Measurements from ENCODE around the gene MAP3K20.
"Not testable (repeated sequence)": the region's sequence is repeated elsewhere in the genome, so short reads cannot be mapped to it uniquely, and the experiment has no call there.

The MAP3K20 gene

DNA sequence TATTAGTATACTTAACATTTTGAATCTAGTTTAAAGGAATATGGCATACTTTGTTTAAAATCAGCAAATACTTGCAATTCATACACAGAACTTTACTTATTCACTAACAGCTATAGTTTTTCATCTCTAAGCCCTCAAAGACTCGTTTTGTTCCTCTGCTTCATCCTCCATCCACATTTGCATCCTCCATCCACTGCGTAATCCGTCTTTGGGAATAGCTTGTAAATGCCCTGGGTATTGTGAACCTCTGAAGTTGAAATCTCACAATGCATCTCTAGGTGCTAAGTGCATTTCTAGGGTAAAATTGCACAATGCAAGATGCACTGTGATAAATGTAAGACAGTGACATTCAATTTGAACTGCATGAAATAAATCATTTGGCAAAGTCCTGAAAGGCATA, 163.2 kb downstream of the MAP3K20 start:
- ATAC-seq = no peak
- peaks cover 3% of the 10 kb centered on the region for H3K4me1 Mint-ChIP-seq
- no peak overlapping the region for H3K4me3 Mint-ChIP-seq
- no peaks in the 10 kb centered on the region for H3K27me3 Mint-ChIP-seq
- no peak for DNase-seq
- no peaks in the 10 kb centered on the region for H3K9me3 Mint-ChIP-seq
- no peak overlapping the region for H3K27ac Mint-ChIP-seq
- no peaks in the 10 kb centered on the region for H3K36me3 Mint-ChIP-seq (ENCODE audit: low read depth)

DNA sequence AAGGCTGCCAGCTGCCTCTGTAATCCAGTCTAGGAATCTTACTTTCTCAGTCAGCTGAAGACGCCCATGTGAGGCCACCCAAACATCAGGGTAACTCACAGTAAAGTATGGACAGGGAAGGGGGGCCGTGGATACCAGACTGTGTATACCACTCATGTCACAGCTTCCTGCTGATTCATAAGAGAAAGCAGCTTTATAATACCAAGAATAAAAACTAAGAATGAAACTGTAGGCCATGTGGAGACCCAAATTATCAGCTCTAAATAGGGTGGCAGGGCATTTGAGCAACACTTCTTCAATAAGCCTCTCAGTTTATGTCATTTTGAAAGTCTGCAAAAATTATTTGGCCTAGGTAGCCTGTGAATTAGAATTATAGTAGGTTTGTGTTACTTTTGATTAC, 164.0 kb downstream of the MAP3K20 start:
- DNase-seq (peak; percentile 4), ATAC-seq (peak; percentile 94)
- no peaks in the 10 kb centered on the region for H3K27me3 Mint-ChIP-seq
- H3K27ac Mint-ChIP-seq = no peak overlapping the region
- H3K36me3 Mint-ChIP-seq (ENCODE audit: low read depth) = no peaks in the 10 kb centered on the region
- H3K4me3 Mint-ChIP-seq = no peak overlapping the region
- H3K9me3 Mint-ChIP-seq = no peaks in the 10 kb centered on the region
- H3K4me1 Mint-ChIP-seq = peaks cover 3% of the 10 kb centered on the region

DNA sequence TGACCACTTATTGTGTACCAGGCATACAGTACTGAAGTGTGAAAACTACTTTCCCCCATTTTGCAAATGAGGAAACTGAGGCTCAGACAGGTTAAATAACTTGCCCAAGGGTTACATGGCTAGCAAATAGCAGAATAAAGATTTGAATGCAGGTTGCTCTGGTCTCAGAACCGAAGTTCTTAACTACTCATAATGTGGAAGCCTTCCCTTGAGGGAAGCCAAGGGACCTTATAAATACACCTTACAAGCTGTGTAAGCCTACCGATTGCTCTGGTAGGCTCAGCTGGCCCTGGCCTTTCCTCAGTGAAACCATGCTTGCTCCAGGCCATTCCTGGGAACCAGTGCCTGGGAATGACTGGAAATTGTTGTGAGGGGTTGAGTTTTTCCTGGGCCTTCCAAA, 164.4 kb downstream of the MAP3K20 start:
- no peak for ATAC-seq
- Mint-ChIP-seq H3K4me3 (no peak overlapping the region), H3K27me3 (no peaks in the 10 kb centered on the region), H3K4me1 (peaks cover 3% of the 10 kb centered on the region), H3K36me3 (ENCODE audit: low read depth) (no peaks in the 10 kb centered on the region), H3K27ac (no peak overlapping the region), H3K9me3 (no peaks in the 10 kb centered on the region)
- no peak for DNase-seq

DNA sequence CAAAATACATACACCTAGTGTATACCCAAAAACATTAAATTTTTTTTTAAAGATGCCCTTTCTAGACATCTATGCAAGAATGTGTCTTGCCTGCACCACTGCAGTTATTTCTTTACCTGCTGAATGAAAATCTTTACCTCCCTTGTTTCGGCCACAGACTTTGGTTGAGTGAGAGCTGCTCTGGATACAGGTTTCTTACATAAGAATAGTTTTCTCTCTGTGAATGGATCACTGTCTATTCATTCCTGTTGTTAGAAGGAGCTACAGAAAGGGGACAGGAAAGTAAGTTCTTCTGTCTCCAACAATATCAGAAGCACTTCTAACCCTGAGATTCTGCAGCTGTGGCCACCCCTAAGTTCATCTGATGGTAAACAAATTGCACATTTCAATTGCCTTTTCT, 166.0 kb downstream of the MAP3K20 start:
- ATAC-seq = no peak
- no peaks in the 10 kb centered on the region for H3K9me3 Mint-ChIP-seq

DNA sequence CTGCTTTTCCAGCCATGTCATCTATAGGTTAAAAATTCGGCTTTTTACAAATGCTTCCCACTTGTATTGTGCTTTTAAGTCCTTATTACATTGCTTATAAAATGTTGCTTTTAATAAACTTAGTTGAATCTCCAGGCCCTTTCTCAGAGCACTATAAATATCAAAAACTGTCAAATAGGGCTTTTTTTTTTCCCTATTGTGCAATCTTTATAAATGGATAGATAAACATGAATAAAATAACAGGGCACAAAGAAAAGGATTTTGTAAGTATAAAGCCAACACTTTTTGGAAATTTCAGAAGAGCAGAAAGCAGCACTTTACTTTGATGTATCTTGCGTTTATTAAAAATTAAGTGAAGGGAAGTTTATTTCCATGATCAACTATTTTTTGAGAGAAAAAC, 171.5 kb downstream of the MAP3K20 start:
- Mint-ChIP-seq H3K4me1 (no peaks in the 10 kb centered on the region), H3K27me3 (no peaks in the 10 kb centered on the region), H3K27ac (no peak overlapping the region), H3K4me3 (no peak overlapping the region), H3K36me3 (ENCODE audit: low read depth) (no peaks in the 10 kb centered on the region), H3K9me3 (no peaks in the 10 kb centered on the region)
- ATAC-seq (no peak), DNase-seq (no peak)

More for the DNA sequence above, 166.0 kb downstream of the MAP3K20 start:
- Mint-ChIP-seq H3K36me3 (ENCODE audit: low read depth) (no peaks in the 10 kb centered on the region), H3K27me3 (no peaks in the 10 kb centered on the region), H3K4me1 (peaks cover 3% of the 10 kb centered on the region), H3K27ac (no peak overlapping the region), H3K4me3 (no peak overlapping the region)
- DNase-seq = no peak

- Mint-ChIP-seq H3K36me3 (ENCODE audit: low read depth) (no peaks in the 10 kb centered on the region), H3K4me1 (no peaks in the 10 kb centered on the region), H3K27me3 (peaks cover 9% of the 10 kb centered on the region), H3K4me3 (no peak overlapping the region), H3K9me3 (no peaks in the 10 kb centered on the region), H3K27ac (no peak overlapping the region)
- no peak for ATAC-seq
- DNase-seq = no peak
Observed at GRCh38 chr2:173248381-173248780, 172.7 kb downstream of the MAP3K20 start.

- H3K36me3 Mint-ChIP-seq (ENCODE audit: low read depth) = no peaks in the 10 kb centered on the region
- H3K27me3 Mint-ChIP-seq = peaks cover 9% of the 10 kb centered on the region
Observed at GRCh38 chr2:173249661-173250641, 174.3 kb downstream of the MAP3K20 start.

DNA sequence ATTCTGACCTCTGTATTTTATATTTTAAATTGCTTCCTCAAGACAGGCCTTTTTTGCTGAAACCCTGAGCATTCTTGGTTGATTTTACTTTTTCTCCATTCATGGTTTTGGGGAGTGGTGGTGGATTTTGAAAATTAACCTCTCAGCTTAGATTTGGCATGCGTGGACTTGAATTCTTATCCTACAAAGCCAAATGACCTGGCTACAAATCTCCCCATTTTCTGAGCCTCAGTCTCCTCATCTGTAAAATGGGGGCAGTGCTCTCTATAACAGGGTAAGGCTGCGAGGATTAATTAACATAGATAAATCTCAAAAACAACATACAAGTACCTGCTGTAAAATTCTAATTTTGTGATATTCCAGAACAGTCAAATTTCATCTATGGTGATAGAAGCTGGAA, 175.6 kb downstream of the MAP3K20 start:
- ATAC-seq (no peak), DNase-seq (no peak)
- Mint-ChIP-seq H3K4me3 (no peak overlapping the region), H3K27ac (no peak overlapping the region), H3K9me3 (no peaks in the 10 kb centered on the region), H3K27me3 (peaks cover 9% of the 10 kb centered on the region), H3K36me3 (ENCODE audit: low read depth) (no peaks in the 10 kb centered on the region), H3K4me1 (no peaks in the 10 kb centered on the region)

More at GRCh38 chr2:173249661-173250641, 174.3 kb downstream of the MAP3K20 start:
- Mint-ChIP-seq H3K4me3 (no peak overlapping the region), H3K27ac (no peak overlapping the region), H3K4me1 (no peaks in the 10 kb centered on the region), H3K9me3 (no peaks in the 10 kb centered on the region)
- ATAC-seq = no peak
- DNase-seq = no peak

GRCh38 chr2:173252581-173252980, 176.9 kb downstream of the MAP3K20 start:
- no peak overlapping the region for H3K27ac Mint-ChIP-seq
- peaks cover 13% of the 10 kb centered on the region for H3K27me3 Mint-ChIP-seq
- H3K4me1 Mint-ChIP-seq = no peaks in the 10 kb centered on the region
- DNase-seq (no peak), ATAC-seq (no peak)
- H3K4me3 Mint-ChIP-seq = no peak overlapping the region
- H3K9me3 Mint-ChIP-seq = no peaks in the 10 kb centered on the region
- no peaks in the 10 kb centered on the region for H3K36me3 Mint-ChIP-seq (ENCODE audit: low read depth)

- H3K4me3 Mint-ChIP-seq = no peak overlapping the region
- H3K4me1 Mint-ChIP-seq = no peaks in the 10 kb centered on the region
- H3K27me3 Mint-ChIP-seq = peaks cover 13% of the 10 kb centered on the region
- no peaks in the 10 kb centered on the region for H3K36me3 Mint-ChIP-seq (ENCODE audit: low read depth)
- no peak overlapping the region for H3K27ac Mint-ChIP-seq
- DNase-seq = no peak
- H3K9me3 Mint-ChIP-seq = no peaks in the 10 kb centered on the region
- ATAC-seq = no peak
Observed at GRCh38 chr2:173254659-173255058, 179.0 kb downstream of the MAP3K20 start.

DNA sequence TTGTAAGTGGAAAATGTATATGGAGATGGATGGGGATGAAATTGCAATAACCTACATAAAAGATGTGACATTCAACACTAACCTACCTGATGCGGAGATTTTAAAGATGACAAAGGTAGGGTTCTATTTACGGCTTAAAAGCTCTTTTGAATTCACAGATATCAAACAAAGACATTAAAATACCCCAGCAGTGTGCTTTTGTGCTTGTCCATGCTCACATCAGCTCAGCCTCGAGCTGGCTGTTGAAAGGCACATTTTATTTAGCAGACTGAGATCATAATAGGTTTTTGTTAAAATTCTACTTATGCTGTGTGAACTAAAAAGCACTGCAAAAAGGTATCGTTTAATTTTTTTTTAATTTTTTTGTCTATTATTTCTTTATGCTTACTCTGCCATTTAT, 183.1 kb downstream of the MAP3K20 start:
- Mint-ChIP-seq H3K36me3 (ENCODE audit: low read depth) (no peaks in the 10 kb centered on the region), H3K4me1 (peaks cover 2% of the 10 kb centered on the region), H3K27me3 (peaks cover 4% of the 10 kb centered on the region), H3K27ac (no peak overlapping the region), H3K9me3 (no peaks in the 10 kb centered on the region), H3K4me3 (no peak overlapping the region)
- no peak for ATAC-seq
- no peak for DNase-seq

GRCh38 chr2:173262356-173262755, 186.7 kb downstream of the MAP3K20 start:
- DNase-seq; H3K27ac Mint-ChIP-seq; H3K36me3 Mint-ChIP-seq (ENCODE audit: low read depth); H3K27me3 Mint-ChIP-seq; H3K9me3 Mint-ChIP-seq; ATAC-seq; H3K4me3 Mint-ChIP-seq: not testable (repeated sequence)
- H3K4me1 Mint-ChIP-seq = peaks cover 15% of the 10 kb centered on the region

DNA sequence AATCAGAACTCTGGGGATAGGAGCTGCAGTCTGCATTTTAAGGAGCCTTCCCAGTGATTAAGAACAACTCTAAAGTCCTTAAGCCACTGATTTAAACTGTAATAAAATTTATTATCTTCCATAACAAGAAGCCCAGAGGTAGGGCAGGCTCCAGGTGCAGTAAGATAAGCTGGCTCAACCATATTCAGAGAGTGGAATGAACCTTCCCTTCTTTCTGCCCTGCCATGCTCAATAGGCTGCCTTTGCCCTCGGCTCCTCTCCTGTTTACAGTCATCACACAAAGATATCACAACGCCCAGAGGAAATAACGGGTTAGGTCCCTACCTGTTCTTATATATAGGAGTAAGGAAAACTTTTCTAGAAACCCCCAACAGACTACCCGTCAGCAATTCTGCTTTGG, 188.5 kb downstream of the MAP3K20 start:
- Mint-ChIP-seq H3K9me3 (peaks cover 4% of the 10 kb centered on the region), H3K4me1 (peaks cover 15% of the 10 kb centered on the region), H3K4me3 (peak overlapping the region; percentile 15), H3K27ac (no peak overlapping the region), H3K27me3 (no peaks in the 10 kb centered on the region), H3K36me3 (ENCODE audit: low read depth) (peaks cover 4% of the 10 kb centered on the region)
- ATAC-seq (no peak), DNase-seq (no peak)

- Mint-ChIP-seq H3K9me3 (peaks cover 4% of the 10 kb centered on the region), H3K27me3 (no peaks in the 10 kb centered on the region), H3K4me1 (peaks cover 15% of the 10 kb centered on the region), H3K27ac (peak overlapping the region; percentile 67), H3K4me3 (peak overlapping the region; percentile 15), H3K36me3 (ENCODE audit: low read depth) (peaks cover 4% of the 10 kb centered on the region)
- peak; percentile 10 for DNase-seq
- peak; percentile 59 for ATAC-seq
Observed at GRCh38 chr2:173264603-173265366, 189.1 kb downstream of the MAP3K20 start.

- no peak overlapping the region for H3K27ac Mint-ChIP-seq
- H3K4me1 Mint-ChIP-seq = no peaks in the 10 kb centered on the region
- H3K27me3 Mint-ChIP-seq = no peaks in the 10 kb centered on the region
- peaks cover 2% of the 10 kb centered on the region for H3K36me3 Mint-ChIP-seq (ENCODE audit: low read depth)
- ATAC-seq (no peak), DNase-seq (no peak)
- no peak overlapping the region for H3K4me3 Mint-ChIP-seq
- peaks cover 3% of the 10 kb centered on the region for H3K9me3 Mint-ChIP-seq
Observed at GRCh38 chr2:173271135-173271534, 195.5 kb downstream of the MAP3K20 start.
